Tibial nerve (tissue), 4 donors: ENCODE results near the gene SIM1.

ENCODE experiments used
- EP300 ChIP-seq, 2 donors: sonication (generic); formaldehyde crosslinking; IDR thresholded peaks; one replicate each; pipeline ENCODE4 v1.6.1; 2017; ENCODE audit warnings: antibody characterized with exemption in 2 of 2, mild to moderate bottlenecking in 1 of 2
- POLR2A ChIP-seq, 2 donors: fragments of 450-650 bp; IDR thresholded peaks; one replicate each; pipeline ENCODE4 v1.6.1; 2017; ENCODE audit warnings: antibody characterized with exemption in 2 of 2, mild to moderate bottlenecking in 2 of 2, moderate library complexity in 2 of 2
- TF ChIP-seq, protein P1 (sequence below), 5 experiments: fragments of 200-600 bp in 3 of 5; fragments of 450-650 bp in 2 of 5; sonication (generic) in 3 of 5; IDR thresholded peaks; one replicate each; pipeline ENCODE4 v1.5.1; 2016 to 2019; ENCODE audit warnings: antibody characterized with exemption in 5 of 5, mild to moderate bottlenecking in 3 of 5, moderate library complexity in 2 of 5

DNA sequence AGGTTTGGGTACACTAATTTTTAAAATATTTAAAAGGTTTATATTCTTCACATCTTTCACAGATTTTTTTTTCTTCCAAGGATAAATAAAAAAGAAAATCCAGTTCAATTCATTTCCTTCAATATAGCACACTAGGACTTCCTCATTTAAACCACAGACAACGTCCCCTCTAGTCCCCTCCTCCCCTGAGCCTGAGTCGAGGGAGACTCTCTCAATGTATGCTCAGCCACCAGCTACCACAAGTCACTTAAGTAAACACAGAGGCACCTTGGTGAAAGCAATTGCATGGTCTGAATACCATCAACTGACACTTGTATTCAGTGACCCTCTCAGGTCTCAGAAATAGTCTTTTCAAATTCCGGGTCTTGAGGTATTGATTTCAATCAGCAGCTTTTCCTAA is 88.6 kb downstream of the SIM1 start:
- TF ChIP-seq, protein P1, sequence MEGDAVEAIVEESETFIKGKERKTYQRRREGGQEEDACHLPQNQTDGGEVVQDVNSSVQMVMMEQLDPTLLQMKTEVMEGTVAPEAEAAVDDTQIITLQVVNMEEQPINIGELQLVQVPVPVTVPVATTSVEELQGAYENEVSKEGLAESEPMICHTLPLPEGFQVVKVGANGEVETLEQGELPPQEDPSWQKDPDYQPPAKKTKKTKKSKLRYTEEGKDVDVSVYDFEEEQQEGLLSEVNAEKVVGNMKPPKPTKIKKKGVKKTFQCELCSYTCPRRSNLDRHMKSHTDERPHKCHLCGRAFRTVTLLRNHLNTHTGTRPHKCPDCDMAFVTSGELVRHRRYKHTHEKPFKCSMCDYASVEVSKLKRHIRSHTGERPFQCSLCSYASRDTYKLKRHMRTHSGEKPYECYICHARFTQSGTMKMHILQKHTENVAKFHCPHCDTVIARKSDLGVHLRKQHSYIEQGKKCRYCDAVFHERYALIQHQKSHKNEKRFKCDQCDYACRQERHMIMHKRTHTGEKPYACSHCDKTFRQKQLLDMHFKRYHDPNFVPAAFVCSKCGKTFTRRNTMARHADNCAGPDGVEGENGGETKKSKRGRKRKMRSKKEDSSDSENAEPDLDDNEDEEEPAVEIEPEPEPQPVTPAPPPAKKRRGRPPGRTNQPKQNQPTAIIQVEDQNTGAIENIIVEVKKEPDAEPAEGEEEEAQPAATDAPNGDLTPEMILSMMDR (IDR thresholded peaks at IDR 0.05), result no peak
- TF ChIP-seq POLR2A (IDR thresholded peaks at IDR 0.05) (no peak), EP300 (IDR thresholded peaks at IDR 0.05) (no peak)
